ENCODE results near the gene NUDT14. TPM values are rescaled to one million over a fixed set of nuclear protein-coding genes. Genes with fewer than 3 reads are reported as not detected.

Gene NUDT14
- total and polyA plus RNA-seq, 2 of the 8 experiments (the other 6 are each of a cell fraction or from before 2014, with no cell fraction given), result 25.5 to 33.3 TPM

DNA sequence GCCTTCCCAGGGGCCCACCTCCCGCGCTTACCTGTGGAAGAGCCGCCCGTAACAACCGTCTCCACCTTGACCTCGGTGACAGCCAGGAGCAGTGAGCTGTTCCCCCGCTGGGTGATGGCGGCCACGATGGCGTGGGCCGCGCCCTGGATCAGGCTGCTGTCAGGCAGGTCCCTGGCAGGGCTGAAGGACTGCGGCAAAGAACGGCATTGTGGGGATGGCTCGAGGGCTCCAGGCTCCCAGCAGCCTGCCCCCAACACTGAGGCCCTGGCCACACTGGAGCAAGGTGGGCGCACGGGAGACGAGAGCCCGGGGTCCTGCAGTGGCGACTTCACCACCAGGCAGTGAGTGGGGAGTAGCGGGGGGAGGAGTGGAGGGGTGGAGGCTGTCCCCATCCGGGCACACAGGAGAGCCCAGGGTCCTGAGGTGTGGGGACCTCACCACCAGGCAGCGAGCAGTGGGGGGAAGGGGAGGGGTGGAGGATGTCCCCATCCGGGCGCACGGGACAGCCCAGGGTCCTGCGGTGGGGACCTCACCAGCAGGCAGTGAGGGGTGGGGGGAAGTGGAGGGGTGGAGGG is 37.6 kb downstream of the NUDT14 start (continued):
- TF ChIP-seq, protein P1, sequence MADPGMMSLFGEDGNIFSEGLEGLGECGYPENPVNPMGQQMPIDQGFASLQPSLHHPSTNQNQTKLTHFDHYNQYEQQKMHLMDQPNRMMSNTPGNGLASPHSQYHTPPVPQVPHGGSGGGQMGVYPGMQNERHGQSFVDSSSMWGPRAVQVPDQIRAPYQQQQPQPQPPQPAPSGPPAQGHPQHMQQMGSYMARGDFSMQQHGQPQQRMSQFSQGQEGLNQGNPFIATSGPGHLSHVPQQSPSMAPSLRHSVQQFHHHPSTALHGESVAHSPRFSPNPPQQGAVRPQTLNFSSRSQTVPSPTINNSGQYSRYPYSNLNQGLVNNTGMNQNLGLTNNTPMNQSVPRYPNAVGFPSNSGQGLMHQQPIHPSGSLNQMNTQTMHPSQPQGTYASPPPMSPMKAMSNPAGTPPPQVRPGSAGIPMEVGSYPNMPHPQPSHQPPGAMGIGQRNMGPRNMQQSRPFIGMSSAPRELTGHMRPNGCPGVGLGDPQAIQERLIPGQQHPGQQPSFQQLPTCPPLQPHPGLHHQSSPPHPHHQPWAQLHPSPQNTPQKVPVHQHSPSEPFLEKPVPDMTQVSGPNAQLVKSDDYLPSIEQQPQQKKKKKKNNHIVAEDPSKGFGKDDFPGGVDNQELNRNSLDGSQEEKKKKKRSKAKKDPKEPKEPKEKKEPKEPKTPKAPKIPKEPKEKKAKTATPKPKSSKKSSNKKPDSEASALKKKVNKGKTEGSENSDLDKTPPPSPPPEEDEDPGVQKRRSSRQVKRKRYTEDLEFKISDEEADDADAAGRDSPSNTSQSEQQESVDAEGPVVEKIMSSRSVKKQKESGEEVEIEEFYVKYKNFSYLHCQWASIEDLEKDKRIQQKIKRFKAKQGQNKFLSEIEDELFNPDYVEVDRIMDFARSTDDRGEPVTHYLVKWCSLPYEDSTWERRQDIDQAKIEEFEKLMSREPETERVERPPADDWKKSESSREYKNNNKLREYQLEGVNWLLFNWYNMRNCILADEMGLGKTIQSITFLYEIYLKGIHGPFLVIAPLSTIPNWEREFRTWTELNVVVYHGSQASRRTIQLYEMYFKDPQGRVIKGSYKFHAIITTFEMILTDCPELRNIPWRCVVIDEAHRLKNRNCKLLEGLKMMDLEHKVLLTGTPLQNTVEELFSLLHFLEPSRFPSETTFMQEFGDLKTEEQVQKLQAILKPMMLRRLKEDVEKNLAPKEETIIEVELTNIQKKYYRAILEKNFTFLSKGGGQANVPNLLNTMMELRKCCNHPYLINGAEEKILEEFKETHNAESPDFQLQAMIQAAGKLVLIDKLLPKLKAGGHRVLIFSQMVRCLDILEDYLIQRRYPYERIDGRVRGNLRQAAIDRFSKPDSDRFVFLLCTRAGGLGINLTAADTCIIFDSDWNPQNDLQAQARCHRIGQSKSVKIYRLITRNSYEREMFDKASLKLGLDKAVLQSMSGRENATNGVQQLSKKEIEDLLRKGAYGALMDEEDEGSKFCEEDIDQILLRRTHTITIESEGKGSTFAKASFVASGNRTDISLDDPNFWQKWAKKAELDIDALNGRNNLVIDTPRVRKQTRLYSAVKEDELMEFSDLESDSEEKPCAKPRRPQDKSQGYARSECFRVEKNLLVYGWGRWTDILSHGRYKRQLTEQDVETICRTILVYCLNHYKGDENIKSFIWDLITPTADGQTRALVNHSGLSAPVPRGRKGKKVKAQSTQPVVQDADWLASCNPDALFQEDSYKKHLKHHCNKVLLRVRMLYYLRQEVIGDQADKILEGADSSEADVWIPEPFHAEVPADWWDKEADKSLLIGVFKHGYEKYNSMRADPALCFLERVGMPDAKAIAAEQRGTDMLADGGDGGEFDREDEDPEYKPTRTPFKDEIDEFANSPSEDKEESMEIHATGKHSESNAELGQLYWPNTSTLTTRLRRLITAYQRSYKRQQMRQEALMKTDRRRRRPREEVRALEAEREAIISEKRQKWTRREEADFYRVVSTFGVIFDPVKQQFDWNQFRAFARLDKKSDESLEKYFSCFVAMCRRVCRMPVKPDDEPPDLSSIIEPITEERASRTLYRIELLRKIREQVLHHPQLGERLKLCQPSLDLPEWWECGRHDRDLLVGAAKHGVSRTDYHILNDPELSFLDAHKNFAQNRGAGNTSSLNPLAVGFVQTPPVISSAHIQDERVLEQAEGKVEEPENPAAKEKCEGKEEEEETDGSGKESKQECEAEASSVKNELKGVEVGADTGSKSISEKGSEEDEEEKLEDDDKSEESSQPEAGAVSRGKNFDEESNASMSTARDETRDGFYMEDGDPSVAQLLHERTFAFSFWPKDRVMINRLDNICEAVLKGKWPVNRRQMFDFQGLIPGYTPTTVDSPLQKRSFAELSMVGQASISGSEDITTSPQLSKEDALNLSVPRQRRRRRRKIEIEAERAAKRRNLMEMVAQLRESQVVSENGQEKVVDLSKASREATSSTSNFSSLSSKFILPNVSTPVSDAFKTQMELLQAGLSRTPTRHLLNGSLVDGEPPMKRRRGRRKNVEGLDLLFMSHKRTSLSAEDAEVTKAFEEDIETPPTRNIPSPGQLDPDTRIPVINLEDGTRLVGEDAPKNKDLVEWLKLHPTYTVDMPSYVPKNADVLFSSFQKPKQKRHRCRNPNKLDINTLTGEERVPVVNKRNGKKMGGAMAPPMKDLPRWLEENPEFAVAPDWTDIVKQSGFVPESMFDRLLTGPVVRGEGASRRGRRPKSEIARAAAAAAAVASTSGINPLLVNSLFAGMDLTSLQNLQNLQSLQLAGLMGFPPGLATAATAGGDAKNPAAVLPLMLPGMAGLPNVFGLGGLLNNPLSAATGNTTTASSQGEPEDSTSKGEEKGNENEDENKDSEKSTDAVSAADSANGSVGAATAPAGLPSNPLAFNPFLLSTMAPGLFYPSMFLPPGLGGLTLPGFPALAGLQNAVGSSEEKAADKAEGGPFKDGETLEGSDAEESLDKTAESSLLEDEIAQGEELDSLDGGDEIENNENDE (IDR thresholded peaks at IDR 0.05; ENCODE audit: insufficient replicate concordance, low read length), result no peak
- no peak for TF ChIP-seq KDM5A (IDR thresholded peaks at IDR 0.05; ENCODE audit: low read length)
- no peak for TF ChIP-seq CTBP2 (IDR thresholded peaks at IDR 0.05; ENCODE audit: borderline replicate concordance, insufficient read depth, insufficient read length, low read length)
- TF ChIP-seq CREB1 (IDR thresholded peaks at IDR 0.05), result no peak
- no peak for TF ChIP-seq TAF1 (IDR thresholded peaks at IDR 0.05; ENCODE audit: low read depth, low read length)
- TF ChIP-seq SAP30 (IDR thresholded peaks at IDR 0.05; ENCODE audit: insufficient read depth, insufficient replicate concordance, low read length), result no peak
